Suprapubic skin (tissue), 4 donors: ENCODE data around the gene MCFD2. TPM values are rescaled to one million over a fixed set of nuclear protein-coding genes. Genes with fewer than 3 reads are reported as not detected.

Source experiments
- DNase-seq, 2 donors: peaks; one replicate each; pipeline ENCODE4 v3.0.0-alpha.2; 2019; ENCODE audit warnings: low spot score in 2 of 2
- H3K27ac ChIP-seq: fragments of 200-600 bp; sonication (generic); one replicate; pipeline ENCODE4 v1.5.1; 2019
- H3K27me3 ChIP-seq: fragments of 200-600 bp; sonication (generic); one replicate; pipeline ENCODE4 v1.5.1; 2019
- H3K36me3 ChIP-seq: fragments of 200-600 bp; sonication (generic); one replicate; pipeline ENCODE4 v1.5.1; 2019
- H3K4me1 ChIP-seq: fragments of 200-600 bp; sonication (generic); one replicate; pipeline ENCODE4 v1.5.1; 2019
- H3K4me3 ChIP-seq: fragments of 200-600 bp; sonication (generic); one replicate; pipeline ENCODE4 v1.5.1; 2019; ENCODE audit warnings: mild to moderate bottlenecking
- H3K9me3 ChIP-seq: fragments of 200-600 bp; sonication (generic); one replicate; pipeline ENCODE4 v1.5.1; 2019
- CTCF ChIP-seq, 2 donors: fragments of 200-600 bp in 1 of 2; fragments of 450-650 bp in 1 of 2; sonication (generic) in 1 of 2; IDR thresholded peaks; one replicate each; pipeline ENCODE4 v1.5.1; 2016 to 2019; ENCODE audit warnings: antibody characterized with exemption in 2 of 2, mild to moderate bottlenecking in 1 of 2, moderate library complexity in 1 of 2
- EP300 ChIP-seq: sonication (generic); formaldehyde crosslinking; IDR thresholded peaks from one replicate; pipeline ENCODE4 v1.6.1; 2017; ENCODE audit warnings: antibody characterized with exemption
- POLR2A ChIP-seq, 2 donors: fragments of 450-650 bp; IDR thresholded peaks; one replicate each; pipeline ENCODE4 v1.6.1; 2017; ENCODE audit warnings: antibody characterized with exemption in 2 of 2, mild to moderate bottlenecking in 2 of 2, moderate library complexity in 2 of 2
- POLR2AphosphoS5 ChIP-seq, 3 donors: sonication (generic); formaldehyde crosslinking; IDR thresholded peaks; one replicate each; pipeline ENCODE4 v1.6.1; 2017; ENCODE audit warnings: antibody characterized with exemption in 3 of 3
- WGBS: methylation state at CpG from one replicate; pipeline ENCODE4 v1.1.5; 2018; 5-methylcytosine and 5-hydroxymethylcytosine counted together
- total RNA-seq, 4 donors: library from RNA; depleted of rRNA; stranded (reverse); fragments of >200 nt; gene quantifications; one replicate each; pipeline ENCODE4 v1.1.0, GENCODE V29; 2016

The MCFD2 gene
- total RNA-seq, 4 donors from 2014 or later = 40.5 to 42.4 (median 41.6) TPM

GRCh38 chr2:46858702-46859090 is 56.9 kb downstream of the MCFD2 start:
- Histone ChIP-seq H3K36me3 (no peaks in the 10 kb centered on the region), H3K27me3 (no peaks in the 10 kb centered on the region), H3K4me1 (peaks cover 29% of the 10 kb centered on the region), H3K27ac (peak overlapping the region; percentile 59), H3K4me3 (no peak overlapping the region), H3K9me3 (no peaks in the 10 kb centered on the region)
- 89% methylated on average over 4 of the region's 4 CpGs for WGBS
- no peak for DNase-seq
- TF ChIP-seq CTCF (IDR thresholded peaks at IDR 0.05) (no peak), POLR2AphosphoS5 (IDR thresholded peaks at IDR 0.05) (peak in 1 of 3 donors; percentile 38)

- Histone ChIP-seq H3K4me3 (no peak overlapping the region), H3K9me3 (no peaks in the 10 kb centered on the region), H3K27ac (peak overlapping the region; percentile 59), H3K36me3 (no peaks in the 10 kb centered on the region), H3K4me1 (peaks cover 29% of the 10 kb centered on the region), H3K27me3 (no peaks in the 10 kb centered on the region)
- 86% methylated on average over 13 of the region's 13 CpGs for WGBS
- no peak for DNase-seq
- TF ChIP-seq CTCF (IDR thresholded peaks at IDR 0.05) (no peak), POLR2AphosphoS5 (IDR thresholded peaks at IDR 0.05) (no peak), POLR2A (IDR thresholded peaks at IDR 0.05) (no peak), EP300 (no peak)
Observed at GRCh38 chr2:46857871-46858701, 57.5 kb downstream of the MCFD2 start.

- H3K4me1 ChIP-seq = peaks cover 29% of the 10 kb centered on the region
- DNase-seq = no peak
- no peaks in the 10 kb centered on the region for H3K36me3 ChIP-seq
- no peaks in the 10 kb centered on the region for H3K9me3 ChIP-seq
- TF ChIP-seq POLR2AphosphoS5 (IDR thresholded peaks at IDR 0.05) (no peak), CTCF (IDR thresholded peaks at IDR 0.05) (no peak), POLR2A (IDR thresholded peaks at IDR 0.05) (no peak), EP300 (no peak)
- H3K27me3 ChIP-seq = no peaks in the 10 kb centered on the region
- 88% methylated on average over 3 of the region's 3 CpGs for WGBS
- H3K4me3 ChIP-seq = no peak overlapping the region
- peak overlapping the region; percentile 2 for H3K27ac ChIP-seq
Observed at GRCh38 chr2:46856336-46856735, 59.3 kb downstream of the MCFD2 start.

- no peak overlapping the region for H3K4me3 ChIP-seq
- 94% methylated on average over 1 of the region's 1 CpG for WGBS
Observed at GRCh38 chr2:46855805-46856204, 59.8 kb downstream of the MCFD2 start.

More at GRCh38 chr2:46855805-46856204, 59.8 kb downstream of the MCFD2 start:
- Histone ChIP-seq H3K4me1 (peaks cover 33% of the 10 kb centered on the region), H3K9me3 (no peaks in the 10 kb centered on the region), H3K27ac (peak overlapping the region; percentile 53), H3K27me3 (no peaks in the 10 kb centered on the region), H3K36me3 (no peaks in the 10 kb centered on the region)
- TF ChIP-seq POLR2AphosphoS5 (IDR thresholded peaks at IDR 0.05) (no peak), EP300 (no peak), POLR2A (IDR thresholded peaks at IDR 0.05) (no peak), CTCF (IDR thresholded peaks at IDR 0.05) (no peak)
- no peak for DNase-seq
